A549 (cell line): Measurements from ENCODE around the gene PRSS50. TPM values are rescaled to one million over a fixed set of nuclear protein-coding genes. Genes with fewer than 3 reads are reported as not detected.

Experiments
- ATAC-seq, 2 experiments: fragments of 200-7000 bp in 1 of 2; fragments of >200 bp in 1 of 2; cut with Nextera tagmentation in 1 of 2; cut with Tn5 transposase in 1 of 2; 3 replicates each; pipeline versions ENCODE4 v1.8.0 to v1.9.1; 2018 to 2020; ENCODE audit warnings: mild to moderate bottlenecking in 1 of 2, moderate library complexity in 1 of 2
- CTCF ChIA-PET: fragments of 300-600 bp; sonication (Branson Sonifier 250); formaldehyde crosslinking; extraction: SDS; loops from one replicate; lab custom pipeline; 2021; ENCODE audit warnings: antibody characterized with exemption, inconsistent platforms; lab: Yijun Ruan, JAX
- POLR2A ChIA-PET: fragments of 350-600 bp; formaldehyde crosslinking; extraction: SDS; loops from one replicate; lab custom pipeline; 2021; ENCODE audit warnings: antibody characterized with exemption, inconsistent platforms; lab: Yijun Ruan, JAX
- DNase-seq, 2 experiments: peaks; one replicate each; pipeline versions ENCODE4 v3.0.0 to v3.0.0-alpha.2; 2011 to 2016; ENCODE audit warnings: low read depth in 1 of 2, low spot score in 1 of 2
- FAIRE-seq: peaks from 2 replicates; lab custom pipeline; 2011; peaks lifted over from hg19 to GRCh38; lab: Jason Lieb, UNC
- H3K27ac ChIP-seq, 2 experiments: fragments of >200 bp; sonication (Bioruptor Twin); formaldehyde crosslinking; 3 replicates each; pipeline ENCODE4 v1.5.1; 2016 to 2017
- H3K4me1 ChIP-seq: fragments of >200 bp; sonication (Bioruptor Twin); formaldehyde crosslinking; 3 replicates; pipeline ENCODE4 v1.6.1; 2016
- H3K4me2 ChIP-seq: fragments of >200 bp; sonication (Bioruptor Twin); formaldehyde crosslinking; 3 replicates; pipeline ENCODE4 v1.6.1; 2016
- H3K4me3 ChIP-seq: fragments of >200 bp; sonication (Bioruptor Twin); formaldehyde crosslinking; 3 replicates; pipeline ENCODE4 v1.5.1; 2016
- H3K9me3 ChIP-seq: fragments of >200 bp; sonication (Bioruptor Twin); formaldehyde crosslinking; 3 replicates; pipeline ENCODE4 v1.6.1; 2016
- BCL3 ChIP-seq: fragments of >200 bp; sonication (Bioruptor Twin); formaldehyde crosslinking; IDR thresholded peaks from 3 replicates; pipeline ENCODE4 v1.6.1; 2016
- CBX8 ChIP-seq: fragments of 200-600 bp; sonication (generic); IDR thresholded peaks from 2 replicates; pipeline ENCODE4 v1.6.1; 2016
- CEBPB ChIP-seq, 2 experiments: fragments of >200 bp in 1 of 2; sonication (Bioruptor Twin) in 1 of 2; formaldehyde crosslinking in 1 of 2; IDR thresholded peaks; 2 replicates each; pipeline ENCODE4 v1.6.1; 2012 to 2016
- ESRRA ChIP-seq: fragments of 150-350 bp; IDR thresholded peaks from 2 replicates; pipeline ENCODE4 v1.6.1; 2014; ENCODE audit warnings: mild to moderate bottlenecking, low read length, borderline replicate concordance
- FOXS1 ChIP-seq: fragments of 250-450 bp; sonication (Bioruptor Pico); IDR thresholded peaks from 2 replicates; pipeline ENCODE4 v1.5.0; 2020; ENCODE audit warnings: mild to moderate bottlenecking, moderate library complexity
- GATA3 ChIP-seq: IDR thresholded peaks from 2 replicates; pipeline ENCODE4 v1.6.1; 2012; ENCODE audit warnings: borderline replicate concordance
- HDAC2 ChIP-seq: fragments of 200-600 bp; sonication (generic); IDR thresholded peaks from 2 replicates; pipeline ENCODE4 v1.6.1; 2016
- HMGXB4 ChIP-seq: fragments of 250-450 bp; sonication (Bioruptor Pico); IDR thresholded peaks from 2 replicates; pipeline ENCODE4 v1.5.0; 2021; ENCODE audit warnings: mild to moderate bottlenecking, moderate library complexity, borderline replicate concordance
- MAX ChIP-seq: IDR thresholded peaks from 2 replicates; pipeline ENCODE4 v1.6.1; 2012
- POLR2A ChIP-seq: IDR thresholded peaks from 2 replicates; pipeline ENCODE4 v1.6.1; 2012; ENCODE audit warnings: mild to moderate bottlenecking, low read length
- POLR2AphosphoS2 ChIP-seq: conservative IDR thresholded peaks from 2 replicates; pipeline ENCODE4 v1.6.1; 2012; ENCODE audit warnings: low read length, improper control_type of control experiment, inconsistent platforms
- REST ChIP-seq: fragments of 200-600 bp; sonication (generic); IDR thresholded peaks from 2 replicates; pipeline ENCODE4 v1.6.1; 2016; ENCODE audit warnings: antibody characterized with exemption, mild to moderate bottlenecking, moderate library complexity
- RNF2 ChIP-seq: fragments of 200-600 bp; sonication (generic); IDR thresholded peaks from 2 replicates; pipeline ENCODE4 v1.6.1; 2016; ENCODE audit warnings: low read depth, mild to moderate bottlenecking, antibody characterized with exemption, moderate library complexity, borderline replicate concordance
- TP53 ChIP-seq: fragments of 250-450 bp; sonication (Bioruptor Pico); IDR thresholded peaks from 2 replicates; pipeline ENCODE4 v1.5.0; 2021; ENCODE audit warnings: mild to moderate bottlenecking, moderate library complexity
- WGBS: methylation state at CpG from one replicate; pipeline ENCODE4 v1.1.6; 2017; ENCODE audit errors: missing lambda C conversion rate; 5-methylcytosine and 5-hydroxymethylcytosine counted together
- polyA plus RNA-seq, 4 experiments: library from polyadenylated mRNA; depleted of rRNA in 3 of 4; stranded (reverse); fragments of >200 nt; fragmentation: RNase III in 1 of 4; extraction: RNeasy Plus Mini Kit Qiagen cat#74134 plus additional on column Dnase treatment in 1 of 4; gene quantifications; 2 replicates in 3 of 4; 3 replicates in 1 of 4; pipeline ENCODE4 v1.2.3, GENCODE V29; 2011 to 2017
- TF ChIP-seq, protein P1 (sequence below): IDR thresholded peaks from 2 replicates; pipeline ENCODE4 v1.6.1; 2012; ENCODE audit warnings: low read depth, borderline replicate concordance
- TF ChIP-seq, protein P2 (sequence below): fragments of >200 bp; sonication (Bioruptor Twin); formaldehyde crosslinking; IDR thresholded peaks from 2 replicates; pipeline ENCODE4 v1.6.1; 2016

The PRSS50 gene
- polyA plus RNA-seq, 2 of the 4 experiments (the other 2 are of a cell fraction): not detected

DNA sequence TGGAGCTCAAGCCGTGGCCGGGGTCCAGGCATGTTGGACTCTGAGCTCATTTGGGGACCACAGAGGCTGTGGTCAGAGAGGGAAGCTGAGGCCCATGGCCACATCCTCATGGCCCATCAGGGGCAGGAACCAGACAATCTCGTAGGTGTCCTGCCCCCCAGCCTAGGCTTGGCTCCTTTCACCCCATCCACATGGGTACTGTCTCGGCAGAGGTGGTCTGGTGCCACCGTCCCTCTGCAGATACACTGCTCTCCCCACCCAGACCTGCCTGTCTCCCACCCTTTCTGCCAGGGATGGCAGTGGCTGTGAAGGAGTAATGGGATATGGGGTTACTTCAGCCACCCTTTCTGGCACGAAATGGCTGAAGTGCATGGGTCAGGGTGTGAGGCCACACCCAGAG is 7.9 kb downstream of the PRSS50 start:
- DNase-seq (no peak), ATAC-seq (no peak), FAIRE-seq (no peak)
- H3K27ac ChIP-seq: no peak overlapping the region
- no peak overlapping the region for H3K4me3 ChIP-seq
- 72% methylated on average over 6 of the region's 6 CpGs for WGBS
- ChIA-PET CTCF (interaction anchor here (1.4 to 7.0 kb wide), 2 partner anchors 157 to 185 kb away, joined by 3 to 46 read pairs; no protein-coding TSS in a partner anchor), POLR2A (no interaction called here)
- TF ChIP-seq, protein P1, sequence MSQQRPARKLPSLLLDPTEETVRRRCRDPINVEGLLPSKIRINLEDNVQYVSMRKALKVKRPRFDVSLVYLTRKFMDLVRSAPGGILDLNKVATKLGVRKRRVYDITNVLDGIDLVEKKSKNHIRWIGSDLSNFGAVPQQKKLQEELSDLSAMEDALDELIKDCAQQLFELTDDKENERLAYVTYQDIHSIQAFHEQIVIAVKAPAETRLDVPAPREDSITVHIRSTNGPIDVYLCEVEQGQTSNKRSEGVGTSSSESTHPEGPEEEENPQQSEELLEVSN: no peak
- no peak for TF ChIP-seq CEBPB (IDR thresholded peaks at IDR 0.05)
- no peak for TF ChIP-seq RNF2
- TF ChIP-seq POLR2AphosphoS2: no peak
- no peak for TF ChIP-seq CBX8
- no peak for TF ChIP-seq ESRRA
- no peak for TF ChIP-seq TP53 (CRISPR knock-in tag)
- no peak for TF ChIP-seq GATA3
- TF ChIP-seq REST: no peak
- TF ChIP-seq FOXS1 (CRISPR knock-in tag): no peak
- TF ChIP-seq HMGXB4 (CRISPR knock-in tag): no peak
- no peak for TF ChIP-seq HDAC2
- TF ChIP-seq POLR2A: no peak
- H3K4me1 ChIP-seq: no peaks in the 10 kb centered on the region; the same call in 2 of the 3 replicates
- no peak overlapping the region for H3K4me2 ChIP-seq
- no peaks in the 10 kb centered on the region for H3K9me3 ChIP-seq

DNA sequence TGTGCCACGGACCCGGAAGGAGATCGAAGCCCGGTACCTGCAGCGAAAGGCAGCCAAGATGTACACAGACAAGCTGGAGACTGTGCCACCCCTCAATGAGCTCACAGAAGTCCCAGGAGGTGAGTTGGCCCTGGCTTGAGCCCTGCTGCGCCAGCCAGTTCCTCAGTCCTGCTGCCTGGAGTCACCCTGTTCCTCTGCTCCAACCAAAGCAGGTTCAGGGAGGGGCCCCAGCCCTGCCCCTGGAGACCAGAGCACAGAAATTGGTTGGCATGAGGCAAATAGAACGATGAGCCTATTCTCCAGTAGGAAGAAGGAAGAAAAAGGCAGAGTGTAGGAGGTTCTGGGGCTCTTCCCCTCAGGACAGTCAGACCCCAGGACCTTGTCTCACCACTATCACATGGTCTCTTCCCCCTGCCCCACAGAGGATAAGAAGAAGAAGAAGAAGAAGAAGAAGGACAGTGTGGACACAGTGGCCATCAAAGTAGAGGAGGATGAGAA is 8.5 kb downstream of the PRSS50 start:
- 0% methylated on average over 1 of the region's 7 CpGs for WGBS
- no peaks in the 10 kb centered on the region; the same call in 2 of the 3 replicates for H3K4me1 ChIP-seq
- POLR2A ChIA-PET: no interaction called here
- FAIRE-seq: no peak
- no peaks in the 10 kb centered on the region for H3K9me3 ChIP-seq
- DNase-seq: no peak
- no peak overlapping the region for H3K4me3 ChIP-seq
- CTCF ChIA-PET: interaction anchor here (1.7 to 7.0 kb wide), 3 partner anchors 158 to 200 kb away, joined by 8 to 46 read pairs (median 10); no protein-coding TSS in a partner anchor
- no peak overlapping the region for H3K27ac ChIP-seq
- ATAC-seq: no peak
- H3K4me2 ChIP-seq: no peak overlapping the region
- TF ChIP-seq BCL3: no peak
- TF ChIP-seq, protein P2, sequence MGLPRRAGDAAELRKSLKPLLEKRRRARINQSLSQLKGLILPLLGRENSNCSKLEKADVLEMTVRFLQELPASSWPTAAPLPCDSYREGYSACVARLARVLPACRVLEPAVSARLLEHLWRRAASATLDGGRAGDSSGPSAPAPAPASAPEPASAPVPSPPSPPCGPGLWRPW: no peak
- no peak for TF ChIP-seq MAX
- TF ChIP-seq CEBPB (IDR thresholded peaks at IDR 0.05): no peak
